ENCODE data around the gene MAP3K9. TPM values are rescaled to one million over a fixed set of nuclear protein-coding genes. Genes with fewer than 3 reads are reported as not detected.

Gene MAP3K9
- total RNA-seq, 4 donors from 2014 or later: 18.3 to 23.9 (median 20.7) TPM

DNA sequence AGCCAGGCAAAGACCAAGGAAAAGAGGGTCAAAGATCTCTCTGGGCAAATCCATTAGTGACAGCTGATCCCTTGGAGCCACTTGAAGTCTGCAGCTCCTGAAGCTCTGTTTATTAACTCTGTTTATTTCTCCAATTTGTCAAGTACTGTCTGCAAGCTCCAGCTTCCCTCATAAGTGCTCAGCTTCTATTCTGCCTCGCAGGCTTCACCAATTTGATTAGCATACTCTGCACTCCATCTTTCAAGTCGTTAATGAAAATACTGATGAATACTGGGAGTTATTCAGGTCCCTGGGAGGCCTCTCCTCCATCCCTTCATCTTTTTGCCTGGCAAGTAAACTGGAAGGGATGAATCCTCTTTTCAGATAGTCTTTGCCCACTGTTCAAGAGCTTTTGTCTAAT lies 113.3 kb downstream of the MAP3K9 start:
- WGBS, 2 donors: 62 to 73% methylated on average over 2 of the region's 2 CpGs
- TF ChIP-seq, protein P1, sequence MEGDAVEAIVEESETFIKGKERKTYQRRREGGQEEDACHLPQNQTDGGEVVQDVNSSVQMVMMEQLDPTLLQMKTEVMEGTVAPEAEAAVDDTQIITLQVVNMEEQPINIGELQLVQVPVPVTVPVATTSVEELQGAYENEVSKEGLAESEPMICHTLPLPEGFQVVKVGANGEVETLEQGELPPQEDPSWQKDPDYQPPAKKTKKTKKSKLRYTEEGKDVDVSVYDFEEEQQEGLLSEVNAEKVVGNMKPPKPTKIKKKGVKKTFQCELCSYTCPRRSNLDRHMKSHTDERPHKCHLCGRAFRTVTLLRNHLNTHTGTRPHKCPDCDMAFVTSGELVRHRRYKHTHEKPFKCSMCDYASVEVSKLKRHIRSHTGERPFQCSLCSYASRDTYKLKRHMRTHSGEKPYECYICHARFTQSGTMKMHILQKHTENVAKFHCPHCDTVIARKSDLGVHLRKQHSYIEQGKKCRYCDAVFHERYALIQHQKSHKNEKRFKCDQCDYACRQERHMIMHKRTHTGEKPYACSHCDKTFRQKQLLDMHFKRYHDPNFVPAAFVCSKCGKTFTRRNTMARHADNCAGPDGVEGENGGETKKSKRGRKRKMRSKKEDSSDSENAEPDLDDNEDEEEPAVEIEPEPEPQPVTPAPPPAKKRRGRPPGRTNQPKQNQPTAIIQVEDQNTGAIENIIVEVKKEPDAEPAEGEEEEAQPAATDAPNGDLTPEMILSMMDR (IDR thresholded peaks at IDR 0.05): no peak
- TF ChIP-seq POLR2A (IDR thresholded peaks at IDR 0.05): no peak
- intact Hi-C loops (cut with DNase I; ENCODE audit: low total_unique reads): no loop called here
- H3K4me3 ChIP-seq (ENCODE audit: low read depth, poor library complexity, severe bottlenecking): no peak overlapping the region
- no peak for DNase-seq (ENCODE audit: low spot score in 2 of 2)

GRCh38 chr14:70692210-70692609 lies 117.1 kb downstream of the MAP3K9 start:
- H3K4me3 ChIP-seq (ENCODE audit: low read depth, poor library complexity, severe bottlenecking): no peak overlapping the region
- no peak for TF ChIP-seq POLR2A (IDR thresholded peaks at IDR 0.05)
- TF ChIP-seq, protein P1 (IDR thresholded peaks at IDR 0.05): no peak
- DNase-seq (ENCODE audit: low spot score in 2 of 2): peak in 1 of 2 donors; percentile 33
- intact Hi-C loops (cut with DNase I; ENCODE audit: low total_unique reads): loop anchor here (5.0 kb wide), 1 partner anchor 200 kb away; no protein-coding TSS in a partner anchor
- WGBS, 2 donors: 73 to 86% methylated on average over 10 of the region's 10 CpGs

DNA sequence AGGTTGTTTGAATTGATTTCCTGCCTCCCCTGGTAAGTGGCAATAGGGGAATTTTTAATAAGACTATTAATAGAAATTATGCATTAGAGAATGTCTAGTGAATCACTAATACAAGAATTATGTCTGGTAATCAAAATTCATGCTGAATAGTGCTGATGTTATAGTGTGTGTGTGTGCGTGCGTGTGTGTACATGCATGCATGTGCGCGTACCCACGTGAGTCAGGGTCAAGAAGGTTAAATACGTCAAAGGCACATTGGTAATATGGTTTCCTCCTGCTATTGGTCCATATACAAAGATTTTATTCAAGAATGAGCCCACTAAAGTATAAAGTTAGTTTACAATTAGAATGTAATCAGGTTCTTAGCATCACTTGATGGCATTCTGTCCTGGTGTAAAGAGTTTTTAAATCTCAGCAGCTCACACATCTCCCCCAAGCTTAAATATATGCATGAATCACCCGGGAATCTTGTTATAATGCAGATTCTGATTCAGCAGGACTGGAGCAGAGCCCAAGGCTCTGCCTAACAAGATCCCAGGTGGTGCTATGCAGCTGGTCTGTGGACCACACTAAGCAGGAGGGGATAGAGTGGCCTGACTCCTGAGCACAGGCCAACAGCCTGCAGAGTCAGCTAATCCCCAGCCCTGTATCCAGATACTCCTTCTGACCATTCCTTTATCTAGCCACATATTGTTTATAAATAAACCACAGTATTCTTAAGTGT lies 123.7 kb downstream of the MAP3K9 start:
- 62 to 63% methylated on average over 7 of the region's 7 CpGs for WGBS, 2 donors
- no peak for DNase-seq (ENCODE audit: low spot score in 2 of 2)
- intact Hi-C loops (cut with DNase I; ENCODE audit: low total_unique reads): no loop called here
- no peak for TF ChIP-seq POLR2A (IDR thresholded peaks at IDR 0.05)
- TF ChIP-seq, protein P1 (IDR thresholded peaks at IDR 0.05): no peak
- no peak overlapping the region for H3K4me3 ChIP-seq (ENCODE audit: low read depth, poor library complexity, severe bottlenecking)

GRCh38 chr14:70683983-70684382 lies 125.3 kb downstream of the MAP3K9 start:
- no peak overlapping the region for H3K4me3 ChIP-seq (ENCODE audit: low read depth, poor library complexity, severe bottlenecking)
- no peak for DNase-seq (ENCODE audit: low spot score in 2 of 2)
- intact Hi-C loops (cut with DNase I; ENCODE audit: low total_unique reads): no loop called here
- TF ChIP-seq, protein P1 (IDR thresholded peaks at IDR 0.05): no peak
- TF ChIP-seq POLR2A (IDR thresholded peaks at IDR 0.05): no peak
- WGBS, 2 donors: 64 to 79% methylated on average over 6 of the region's 6 CpGs

- TF ChIP-seq, protein P1 (IDR thresholded peaks at IDR 0.05): no peak
- TF ChIP-seq POLR2A (IDR thresholded peaks at IDR 0.05): no peak
- no peak overlapping the region for H3K4me3 ChIP-seq (ENCODE audit: low read depth, poor library complexity, severe bottlenecking)
- no peak for DNase-seq (ENCODE audit: low spot score in 2 of 2)
- WGBS, 2 donors: 90 to 97% methylated on average over 2 of the region's 2 CpGs
- intact Hi-C loops (cut with DNase I; ENCODE audit: low total_unique reads): no loop called here
Measured at GRCh38 chr14:70680748-70681147, 128.6 kb downstream of the MAP3K9 start.

DNA sequence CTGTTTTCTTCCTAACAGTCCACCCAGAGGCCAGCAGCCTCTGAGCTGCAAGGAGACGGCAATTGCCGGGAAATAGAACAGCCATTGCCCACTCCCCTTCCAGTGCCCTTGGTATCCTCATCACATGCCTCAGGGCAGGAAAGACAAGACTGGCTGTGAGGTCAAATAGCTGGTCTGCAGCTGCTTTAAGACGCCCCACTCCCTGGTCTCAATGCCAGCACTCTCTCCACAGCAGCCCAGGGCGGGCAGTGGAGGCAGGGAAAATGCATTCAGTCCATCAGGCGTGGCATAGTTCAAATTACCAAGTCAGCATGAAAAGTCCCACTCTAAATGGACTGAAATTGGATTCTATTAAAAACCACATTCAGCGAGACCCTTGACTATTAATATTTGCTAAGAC lies 132.0 kb downstream of the MAP3K9 start:
- WGBS, 2 donors: 87 to 89% methylated on average over 6 of the region's 6 CpGs
- H3K4me3 ChIP-seq (ENCODE audit: low read depth, poor library complexity, severe bottlenecking): no peak overlapping the region
- intact Hi-C loops (cut with DNase I; ENCODE audit: low total_unique reads): no loop called here
- no peak for TF ChIP-seq POLR2A (IDR thresholded peaks at IDR 0.05)
- TF ChIP-seq, protein P1 (IDR thresholded peaks at IDR 0.05): no peak
- no peak for DNase-seq (ENCODE audit: low spot score in 2 of 2)

Measured in lower leg skin (tissue), 4 donors.